Trophoblast cell (in vitro differentiated cells and primary cell): ENCODE measurements around the gene USP35.

Experiments
- DNase-seq, 2 donors: peaks; one replicate each; pipeline ENCODE4 v3.0.0-alpha.2; 2016
- H2AFZ ChIP-seq: 2 replicates; pipeline ENCODE4 v1.6.1; 2013; ENCODE audit warnings: low read length, moderate library complexity, mild to moderate bottlenecking; ENCODE audit not compliant: insufficient read depth, poor library complexity
- H2AK5ac ChIP-seq: 2 replicates; pipeline ENCODE4 v1.6.1; 2013; ENCODE audit warnings: mild to moderate bottlenecking, low read length
- H2BK120ac ChIP-seq: 2 replicates; pipeline ENCODE4 v1.6.1; 2013; ENCODE audit warnings: low read length, mild to moderate bottlenecking, moderate library complexity; ENCODE audit not compliant: insufficient read depth, poor library complexity
- H2BK12ac ChIP-seq: 2 replicates; pipeline ENCODE4 v1.6.1; 2013; ENCODE audit warnings: mild to moderate bottlenecking, low read length, moderate library complexity
- H2BK5ac ChIP-seq: 2 replicates; pipeline ENCODE4 v1.6.1; 2013; ENCODE audit warnings: low read length, low read depth, moderate library complexity, mild to moderate bottlenecking; ENCODE audit not compliant: poor library complexity
- H3K14ac ChIP-seq: 2 replicates; pipeline ENCODE4 v1.6.1; 2013; ENCODE audit warnings: mild to moderate bottlenecking, low read length
- H3K18ac ChIP-seq: 2 replicates; pipeline ENCODE4 v1.6.1; 2013; ENCODE audit warnings: mild to moderate bottlenecking, low read length
- H3K23ac ChIP-seq: 2 replicates; pipeline ENCODE4 v1.6.1; 2013; ENCODE audit warnings: low read length
- H3K27ac ChIP-seq: 2 replicates; pipeline ENCODE4 v1.5.1; 2013; ENCODE audit warnings: low read depth, mild to moderate bottlenecking, inconsistent platforms, low read length, moderate library complexity
- H3K27me3 ChIP-seq: 2 replicates; pipeline ENCODE4 v1.6.1; 2013; ENCODE audit warnings: inconsistent platforms, mild to moderate bottlenecking, low read length, moderate library complexity; ENCODE audit not compliant: insufficient read depth
- H3K36me3 ChIP-seq, 2 experiments: 1 replicate in 1 of 2; 2 replicates in 1 of 2; pipeline ENCODE4 v1.6.1; 2013; ENCODE audit warnings: low read length in 2 of 2, mild to moderate bottlenecking in 2 of 2, moderate library complexity in 1 of 2; ENCODE audit not compliant: insufficient read depth in 2 of 2, control insufficient read depth in 1 of 2
- H3K4ac ChIP-seq: 2 replicates; pipeline ENCODE4 v1.6.1; 2013; ENCODE audit warnings: low read depth, mild to moderate bottlenecking, low read length, moderate library complexity
- H3K4me1 ChIP-seq, 2 experiments: 1 replicate in 1 of 2; 2 replicates in 1 of 2; pipeline ENCODE4 v1.6.1; 2013; ENCODE audit warnings: low read length in 2 of 2, mild to moderate bottlenecking in 2 of 2, moderate library complexity in 1 of 2; ENCODE audit not compliant: insufficient read depth in 2 of 2, control insufficient read depth in 1 of 2
- H3K4me2 ChIP-seq: 2 replicates; pipeline ENCODE4 v1.6.1; 2013; ENCODE audit warnings: inconsistent platforms, mild to moderate bottlenecking, low read length, moderate library complexity
- H3K4me3 ChIP-seq: 2 replicates; pipeline ENCODE4 v1.5.1; 2013; ENCODE audit warnings: mild to moderate bottlenecking, low read depth, low read length, inconsistent platforms
- H3K79me1 ChIP-seq: one replicate; pipeline ENCODE4 v1.6.1; 2013; ENCODE audit warnings: low read length
- H3K79me2 ChIP-seq: 2 replicates; pipeline ENCODE4 v1.6.1; 2013; ENCODE audit warnings: low read length, mild to moderate bottlenecking; ENCODE audit not compliant: control insufficient read depth, insufficient read depth, poor library complexity
- H3K9ac ChIP-seq: 2 replicates; pipeline ENCODE4 v1.6.1; 2013; ENCODE audit warnings: mild to moderate bottlenecking, low read length
- H3K9me3 ChIP-seq: 2 replicates; pipeline ENCODE4 v1.6.1; 2013; ENCODE audit warnings: low read depth, mild to moderate bottlenecking, control low read depth, inconsistent platforms, low read length; ENCODE audit not compliant: insufficient read depth
- H4K12ac ChIP-seq: 2 replicates; pipeline ENCODE4 v1.6.1; 2013; ENCODE audit warnings: low read depth, mild to moderate bottlenecking, low read length, moderate library complexity
- H4K8ac ChIP-seq: 2 replicates; pipeline ENCODE4 v1.6.1; 2013; ENCODE audit warnings: low read depth, mild to moderate bottlenecking, low read length, moderate library complexity
- H4K91ac ChIP-seq: one replicate; pipeline ENCODE4 v1.6.1; 2013; ENCODE audit warnings: low read depth, mild to moderate bottlenecking, low read length, moderate library complexity
- WGBS: extraction: QIAGEN DNeasy Blood & Tissue Kit; methylation state at CpG from one replicate; pipeline ENCODE4 v1.1.7; 2013; ENCODE audit warnings: missing lambda C conversion rate; ENCODE audit not compliant: insufficient read length, insufficient coverage; ENCODE audit errors: extremely low coverage; 5-methylcytosine and 5-hydroxymethylcytosine counted together

The USP35 gene

DNA sequence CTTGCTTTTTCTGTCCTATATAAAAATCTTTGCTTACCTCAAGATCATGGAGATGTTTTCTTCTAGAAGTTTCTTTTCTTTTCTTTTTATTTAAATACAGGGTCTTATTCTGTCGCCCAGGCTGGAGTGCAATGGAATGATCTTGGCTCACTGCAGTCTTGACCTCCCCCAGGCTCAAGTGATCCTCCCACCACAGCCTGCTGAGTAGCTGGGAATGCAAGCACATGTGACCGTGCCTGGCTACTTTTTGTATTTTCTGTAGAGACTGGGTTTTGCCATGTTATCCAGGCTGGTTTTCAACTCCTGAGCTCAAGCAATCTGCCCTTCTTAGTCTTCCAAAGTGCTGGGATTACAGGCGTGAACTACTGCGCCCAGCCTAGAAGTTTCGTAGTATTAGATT, 45.3 kb downstream of the USP35 start:
- H2BK12ac ChIP-seq = no peak overlapping the region
- no peaks in the 10 kb centered on the region for H3K79me1 ChIP-seq
- H2AK5ac ChIP-seq = no peak overlapping the region
- no peak for DNase-seq
- no peak overlapping the region for H3K9ac ChIP-seq
- no peaks in the 10 kb centered on the region for H3K9me3 ChIP-seq
- no peak overlapping the region for H2BK5ac ChIP-seq
- peaks cover 4 to 11% of the 10 kb centered on the region in 2 experiments for H3K36me3 ChIP-seq
- H2AFZ ChIP-seq = no peak overlapping the region
- no peak overlapping the region for H3K23ac ChIP-seq
- no peak overlapping the region for H3K14ac ChIP-seq
- H4K12ac ChIP-seq = no peak overlapping the region
- H3K27me3 ChIP-seq = no peaks in the 10 kb centered on the region
- H4K8ac ChIP-seq = no peak overlapping the region
- H3K4me2 ChIP-seq = no peak overlapping the region
- no peak overlapping the region for H3K4ac ChIP-seq
- H3K27ac ChIP-seq = no peak overlapping the region
- peaks cover 3% of the 10 kb centered on the region in 2 experiments for H3K4me1 ChIP-seq
- no peak overlapping the region for H3K18ac ChIP-seq
- H2BK120ac ChIP-seq = no peak overlapping the region
- H3K79me2 ChIP-seq = no peaks in the 10 kb centered on the region
- no CpG with 5 or more reads among the region's 5 CpGs for WGBS
- H4K91ac ChIP-seq = no peak overlapping the region
- no peak overlapping the region for H3K4me3 ChIP-seq

GRCh38 chr11:78237293-78238046, 48.8 kb downstream of the USP35 start:
- Histone ChIP-seq H4K91ac (no peak overlapping the region), H3K79me2 (no peaks in the 10 kb centered on the region), H3K27me3 (no peaks in the 10 kb centered on the region), H2AK5ac (no peak overlapping the region), H3K27ac (no peak overlapping the region), H2BK12ac (no peak overlapping the region), H3K79me1 (no peaks in the 10 kb centered on the region), H3K9ac (no peak overlapping the region), H3K23ac (no peak overlapping the region), H4K8ac (no peak overlapping the region), H3K4me3 (no peak overlapping the region), H3K4me1 (peaks cover 10 to 17% of the 10 kb centered on the region in 2 experiments), H3K4ac (no peak overlapping the region), H2AFZ (no peak overlapping the region), H4K12ac (no peak overlapping the region), H3K36me3 (peaks cover 2 to 9% of the 10 kb centered on the region in 2 experiments), H3K18ac (no peak overlapping the region), H3K4me2 (no peak overlapping the region), H3K14ac (no peak overlapping the region), H3K9me3 (peaks cover 1% of the 10 kb centered on the region), H2BK5ac (no peak overlapping the region), H2BK120ac (no peak overlapping the region)
- no peak for DNase-seq

- Histone ChIP-seq H4K91ac (no peak overlapping the region), H4K12ac (no peak overlapping the region), H3K4ac (no peak overlapping the region), H3K9me3 (peaks cover 1% of the 10 kb centered on the region), H3K23ac (no peak overlapping the region), H4K8ac (no peak overlapping the region), H3K27ac (no peak overlapping the region), H2BK5ac (no peak overlapping the region), H3K4me2 (no peak overlapping the region), H3K36me3 (peaks cover 2 to 7% of the 10 kb centered on the region in 2 experiments), H3K79me1 (no peaks in the 10 kb centered on the region), H3K18ac (no peak overlapping the region), H2BK120ac (no peak overlapping the region), H3K9ac (no peak overlapping the region), H2AK5ac (no peak overlapping the region), H2BK12ac (no peak overlapping the region), H3K4me3 (no peak overlapping the region), H3K14ac (no peak overlapping the region), H2AFZ (no peak overlapping the region), H3K79me2 (peaks cover 2% of the 10 kb centered on the region), H3K4me1 (peaks cover 7 to 17% of the 10 kb centered on the region in 2 experiments), H3K27me3 (no peaks in the 10 kb centered on the region)
- no CpG with 5 or more reads among the region's 1 CpG for WGBS
- peak; percentile 85 to 91 for DNase-seq
These were observed 51.1 kb downstream of the USP35 start for GRCh38 chr11:78239781-78240180.

- no peak overlapping the region for H2BK5ac ChIP-seq
- no peaks in the 10 kb centered on the region for H3K27me3 ChIP-seq
- no peak overlapping the region for H4K8ac ChIP-seq
- H2BK120ac ChIP-seq = no peak overlapping the region
- no peak overlapping the region for H3K4ac ChIP-seq
- no peak overlapping the region for H3K4me3 ChIP-seq
- H3K4me2 ChIP-seq = no peak overlapping the region
- peaks cover 2% of the 10 kb centered on the region for H3K79me2 ChIP-seq
- no peak overlapping the region for H3K18ac ChIP-seq
- no peak overlapping the region for H4K12ac ChIP-seq
- H3K23ac ChIP-seq = no peak overlapping the region
- no peak overlapping the region for H3K14ac ChIP-seq
- H3K9ac ChIP-seq = no peak overlapping the region
- H4K91ac ChIP-seq = no peak overlapping the region
- no peak for DNase-seq
- H2AFZ ChIP-seq = no peak overlapping the region
- no peak overlapping the region for H3K27ac ChIP-seq
- no peak overlapping the region for H2BK12ac ChIP-seq
- no peaks in the 10 kb centered on the region for H3K79me1 ChIP-seq
- peaks cover 7 to 17% of the 10 kb centered on the region in 2 experiments for H3K4me1 ChIP-seq
- no peak overlapping the region for H2AK5ac ChIP-seq
- peaks cover 1% of the 10 kb centered on the region for H3K9me3 ChIP-seq
- peaks cover 0 to 9% of the 10 kb centered on the region in 2 experiments for H3K36me3 ChIP-seq
These were observed 52.8 kb downstream of the USP35 start for GRCh38 chr11:78241475-78241874.
